HEK293 (cell line): ENCODE results near the gene CCNT2.

Experiments used
- CTCF ChIA-PET: fragments of 350-600 bp; formaldehyde crosslinking; extraction: SDS; loops from one replicate; lab custom pipeline; 2021; ENCODE audit warnings: antibody characterized with exemption; lab: Yijun Ruan, JAX
- POLR2A ChIA-PET: fragments of 300-600 bp; formaldehyde crosslinking; extraction: SDS; loops from one replicate; lab custom pipeline; 2020; ENCODE audit warnings: antibody characterized with exemption, inconsistent platforms; lab: Yijun Ruan, JAX
- H3K27ac ChIP-seq: fragments of 200-500 bp; sonication (Bioruptor generic); 2 replicates; pipeline ENCODE4 v1.5.1; 2014; ENCODE audit warnings: low read depth, low read length, control low read depth, inconsistent platforms; ENCODE audit errors: extremely low read depth
- H3K36me3 ChIP-seq, 2 experiments: fragments of 200-500 bp in 1 of 2; sonication (Bioruptor generic) in 1 of 2; 1 replicate in 1 of 2; 2 replicates in 1 of 2; pipeline ENCODE4 v1.5.1; 2014 to 2017; ENCODE audit warnings: inconsistent platforms in 2 of 2, low read length in 2 of 2; ENCODE audit not compliant: control insufficient read depth in 2 of 2, insufficient read depth in 1 of 2
- H3K4me1 ChIP-seq: fragments of 200-500 bp; sonication (Bioruptor generic); 2 replicates; pipeline ENCODE4 v1.5.1; 2014; ENCODE audit warnings: mild to moderate bottlenecking, low read length, inconsistent platforms; ENCODE audit not compliant: control insufficient read depth, insufficient read depth
- H3K4me3 ChIP-seq: 2 replicates; pipeline ENCODE4 v1.5.1; 2011; ENCODE audit warnings: low read depth, mild to moderate bottlenecking, control low read depth, low read length, moderate library complexity
- H3K9me3 ChIP-seq: fragments of 200-500 bp; sonication (Bioruptor generic); 2 replicates; pipeline ENCODE4 v1.5.1; 2014; ENCODE audit warnings: low read depth, low read length, inconsistent platforms; ENCODE audit not compliant: control insufficient read depth, insufficient read depth
- GFI1B ChIP-seq: fragments of 450-650 bp; formaldehyde crosslinking; IDR thresholded peaks from 2 replicates; pipeline ENCODE4 v1.5.1; 2016; ENCODE audit warnings: missing biosample characterization, missing genetic modification characterization
- IKZF3 ChIP-seq: fragments of 450-650 bp; IDR thresholded peaks from 2 replicates; pipeline ENCODE4 v1.5.0; 2018; ENCODE audit warnings: missing biosample characterization, mild to moderate bottlenecking, missing genetic modification characterization, moderate library complexity
- KLF8 ChIP-seq: fragments of 450-650 bp; formaldehyde crosslinking; IDR thresholded peaks from 2 replicates; pipeline ENCODE4 v1.5.1; 2016; ENCODE audit warnings: missing biosample characterization, missing genetic modification characterization
- REPIN1 ChIP-seq: fragments of 450-650 bp; formaldehyde crosslinking; IDR thresholded peaks from 2 replicates; pipeline ENCODE4 v1.5.1; 2017; ENCODE audit warnings: missing biosample characterization, missing genetic modification characterization, low read depth
- REST ChIP-seq: fragments of 450-650 bp; formaldehyde crosslinking; IDR thresholded peaks from 2 replicates; pipeline ENCODE4 v1.5.1; 2016; ENCODE audit warnings: missing biosample characterization, missing genetic modification characterization
- YY1 ChIP-seq: fragments of 450-650 bp; formaldehyde crosslinking; IDR thresholded peaks from 2 replicates; pipeline ENCODE4 v1.5.1; 2018; ENCODE audit warnings: missing biosample characterization, missing genetic modification characterization
- YY2 ChIP-seq: fragments of 450-650 bp; formaldehyde crosslinking; IDR thresholded peaks from 2 replicates; pipeline ENCODE4 v1.5.1; 2016; ENCODE audit warnings: missing biosample characterization, missing genetic modification characterization
- ZBTB10 ChIP-seq: fragments of 450-650 bp; formaldehyde crosslinking; IDR thresholded peaks from 2 replicates; pipeline ENCODE4 v1.5.1; 2016; ENCODE audit warnings: missing biosample characterization, missing genetic modification characterization
- ZBTB20 ChIP-seq: fragments of 450-650 bp; formaldehyde crosslinking; IDR thresholded peaks from 2 replicates; pipeline ENCODE4 v1.5.1; 2016; ENCODE audit warnings: missing biosample characterization, missing genetic modification characterization
- ZFHX2 ChIP-seq: fragments of 450-650 bp; formaldehyde crosslinking; conservative IDR thresholded peaks from 2 replicates; pipeline ENCODE4 v1.5.1; 2016; ENCODE audit warnings: missing biosample characterization, missing genetic modification characterization
- ZFP3 ChIP-seq: fragments of 450-650 bp; formaldehyde crosslinking; IDR thresholded peaks from 2 replicates; pipeline ENCODE4 v1.5.1; 2016; ENCODE audit warnings: low read depth, missing biosample characterization, missing genetic modification characterization
- ZIC2 ChIP-seq: fragments of 450-650 bp; formaldehyde crosslinking; IDR thresholded peaks from 2 replicates; pipeline ENCODE4 v1.5.1; 2016; ENCODE audit warnings: missing biosample characterization, missing genetic modification characterization
- ZNF121 ChIP-seq: fragments of 450-650 bp; formaldehyde crosslinking; IDR thresholded peaks from 2 replicates; pipeline ENCODE4 v1.5.1; 2016; ENCODE audit warnings: missing biosample characterization, missing genetic modification characterization
- ZNF155 ChIP-seq: fragments of 450-650 bp; formaldehyde crosslinking; IDR thresholded peaks from 2 replicates; pipeline ENCODE4 v1.5.1; 2016; ENCODE audit warnings: missing biosample characterization, missing genetic modification characterization
- ZNF175 ChIP-seq: fragments of 450-650 bp; formaldehyde crosslinking; IDR thresholded peaks from 2 replicates; pipeline ENCODE4 v1.5.1; 2016; ENCODE audit warnings: missing biosample characterization, missing genetic modification characterization
- ZNF184 ChIP-seq: fragments of 450-650 bp; IDR thresholded peaks from 2 replicates; pipeline ENCODE4 v1.5.1; 2018; ENCODE audit warnings: missing biosample characterization, mild to moderate bottlenecking, missing genetic modification characterization
- ZNF2 ChIP-seq: fragments of 450-650 bp; formaldehyde crosslinking; IDR thresholded peaks from 2 replicates; pipeline ENCODE4 v1.5.1; 2016; ENCODE audit warnings: missing biosample characterization, missing genetic modification characterization
- ZNF239 ChIP-seq: fragments of 450-650 bp; formaldehyde crosslinking; IDR thresholded peaks from 2 replicates; pipeline ENCODE4 v1.5.1; 2016; ENCODE audit warnings: missing biosample characterization, missing genetic modification characterization
- ZNF473 ChIP-seq: fragments of 450-650 bp; formaldehyde crosslinking; IDR thresholded peaks from 2 replicates; pipeline ENCODE4 v1.5.1; 2017; ENCODE audit warnings: missing biosample characterization, missing genetic modification characterization
- ZNF544 ChIP-seq: fragments of 450-650 bp; formaldehyde crosslinking; IDR thresholded peaks from 2 replicates; pipeline ENCODE4 v1.5.0; 2017; ENCODE audit warnings: missing biosample characterization, missing genetic modification characterization
- ZNF571 ChIP-seq: fragments of 450-650 bp; formaldehyde crosslinking; IDR thresholded peaks from 2 replicates; pipeline ENCODE4 v1.5.0; 2017; ENCODE audit warnings: missing biosample characterization, missing genetic modification characterization
- ZNF629 ChIP-seq: fragments of 450-650 bp; formaldehyde crosslinking; IDR thresholded peaks from 2 replicates; pipeline ENCODE4 v1.5.1; 2017; ENCODE audit warnings: missing biosample characterization, missing genetic modification characterization
- ZNF658 ChIP-seq: fragments of 450-650 bp; formaldehyde crosslinking; IDR thresholded peaks from 2 replicates; pipeline ENCODE4; 2016; ENCODE audit warnings: missing biosample characterization, missing genetic modification characterization
- ZNF664 ChIP-seq: fragments of 450-650 bp; formaldehyde crosslinking; IDR thresholded peaks from 2 replicates; pipeline ENCODE4 v1.5.1; 2016; ENCODE audit warnings: missing biosample characterization, missing genetic modification characterization
- ZNF701 ChIP-seq: fragments of 450-650 bp; formaldehyde crosslinking; IDR thresholded peaks from 2 replicates; pipeline ENCODE4 v1.5.1; 2016; ENCODE audit warnings: missing biosample characterization, missing genetic modification characterization
- ZSCAN30 ChIP-seq: fragments of 450-650 bp; IDR thresholded peaks from 2 replicates; pipeline ENCODE4 v1.5.1; 2018; ENCODE audit warnings: missing biosample characterization, mild to moderate bottlenecking, missing genetic modification characterization, moderate library complexity
- TF ChIP-seq, protein P1 (sequence below): sonication (generic); formaldehyde crosslinking; IDR thresholded peaks from 2 replicates; pipeline ENCODE4 v1.8.1; 2022; ENCODE audit warnings: mild to moderate bottlenecking, moderate library complexity, missing genetic modification reagents

Gene CCNT2

GRCh38 chr2:134875309-134875708 lies 43.3 kb upstream of the CCNT2 start:
- no peak overlapping the region for H3K4me3 ChIP-seq
- no peaks in the 10 kb centered on the region for H3K36me3 ChIP-seq
- no peaks in the 10 kb centered on the region for H3K4me1 ChIP-seq
- H3K9me3 ChIP-seq = no peaks in the 10 kb centered on the region
- TF ChIP-seq ZSCAN30 (tag by site-specific recombination) (no peak), ZNF473 (tag by site-specific recombination) (no peak), ZNF155 (tag by site-specific recombination) (no peak), ZNF658 (tag by site-specific recombination) (no peak), ZNF184 (tag by site-specific recombination) (no peak), ZBTB20 (tag by site-specific recombination) (no peak), ZNF571 (no peak), KLF8 (tag by site-specific recombination) (no peak), ZFP3 (tag by site-specific recombination) (no peak), YY1 (tag by site-specific recombination) (no peak), ZNF121 (tag by site-specific recombination) (no peak), ZNF2 (tag by site-specific recombination) (no peak), ZNF175 (no peak), ZNF701 (tag by site-specific recombination) (no peak), ZFHX2 (no peak), YY2 (tag by site-specific recombination) (no peak), ZNF664 (tag by site-specific recombination) (no peak), REPIN1 (tag by site-specific recombination) (no peak)
- TF ChIP-seq, protein P1, sequence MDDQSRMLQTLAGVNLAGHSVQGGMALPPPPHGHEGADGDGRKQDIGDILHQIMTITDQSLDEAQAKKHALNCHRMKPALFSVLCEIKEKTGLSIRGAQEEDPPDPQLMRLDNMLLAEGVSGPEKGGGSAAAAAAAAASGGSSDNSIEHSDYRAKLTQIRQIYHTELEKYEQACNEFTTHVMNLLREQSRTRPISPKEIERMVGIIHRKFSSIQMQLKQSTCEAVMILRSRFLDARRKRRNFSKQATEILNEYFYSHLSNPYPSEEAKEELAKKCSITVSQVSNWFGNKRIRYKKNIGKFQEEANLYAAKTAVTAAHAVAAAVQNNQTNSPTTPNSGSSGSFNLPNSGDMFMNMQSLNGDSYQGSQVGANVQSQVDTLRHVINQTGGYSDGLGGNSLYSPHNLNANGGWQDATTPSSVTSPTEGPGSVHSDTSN (CRISPR knock-in tag) = no peak
- POLR2A ChIA-PET = no interaction called here
- H3K27ac ChIP-seq = no peak overlapping the region
- CTCF ChIA-PET = interaction anchor here (1.4 kb wide), 1 partner anchor 23 kb away, joined by 3 read pairs; no protein-coding TSS in a partner anchor

GRCh38 chr2:134882773-134883172 lies 35.8 kb upstream of the CCNT2 start:
- ChIA-PET POLR2A (no interaction called here), CTCF (no interaction called here)
- TF ChIP-seq ZNF629 (tag by site-specific recombination) = no peak
- TF ChIP-seq, all 188 proteins: peak for 0

GRCh38 chr2:134883552-134884293 lies 34.9 kb upstream of the CCNT2 start:
- Histone ChIP-seq H3K36me3 (no peaks in the 10 kb centered on the region), H3K4me1 (no peaks in the 10 kb centered on the region), H3K9me3 (no peaks in the 10 kb centered on the region), H3K27ac (no peak overlapping the region), H3K4me3 (no peak overlapping the region)
- POLR2A ChIA-PET = no interaction called here
- CTCF ChIA-PET = interaction anchor here (0.6 kb wide), 1 partner anchor 417 kb away, joined by 3 read pairs; no protein-coding TSS in a partner anchor
- TF ChIP-seq IKZF3 (tag by site-specific recombination) (no peak), GFI1B (no peak), ZBTB10 (tag by site-specific recombination) (no peak), REST (tag by site-specific recombination) (no peak), ZNF239 (tag by site-specific recombination) (no peak), ZIC2 (tag by site-specific recombination) (no peak), ZNF544 (tag by site-specific recombination) (no peak)

More at GRCh38 chr2:134882773-134883172, 35.8 kb upstream of the CCNT2 start:
- H3K4me1 ChIP-seq = no peaks in the 10 kb centered on the region
- no peaks in the 10 kb centered on the region for H3K9me3 ChIP-seq
- H3K36me3 ChIP-seq = no peaks in the 10 kb centered on the region
- H3K27ac ChIP-seq = no peak overlapping the region
- H3K4me3 ChIP-seq = no peak overlapping the region
